H9 (cell line): ENCODE measurements around the gene ZMIZ2. TPM values are rescaled to one million over a fixed set of nuclear protein-coding genes. Genes with fewer than 3 reads are reported as not detected.

Source experiments
- DNase-seq: peaks from one replicate; pipeline ENCODE4 v3.0.0-alpha.2; 2017
- H2AFZ ChIP-seq: one replicate; pipeline ENCODE4 v1.6.1; 2013; ENCODE audit warnings: mild to moderate bottlenecking, low read length, control low read depth, moderate library complexity
- H2AK5ac ChIP-seq: 2 replicates; pipeline ENCODE4 v1.6.1; 2013; ENCODE audit warnings: low read length, control low read depth, mixed read lengths; ENCODE audit not compliant: insufficient read length
- H2BK120ac ChIP-seq: one replicate; pipeline ENCODE4 v1.6.1; 2013; ENCODE audit warnings: low read depth, mild to moderate bottlenecking, low read length, control low read depth, inconsistent platforms; ENCODE audit not compliant: poor library complexity, severe bottlenecking
- H2BK12ac ChIP-seq: 2 replicates; pipeline ENCODE4 v1.6.1; 2013; ENCODE audit warnings: low read length, control low read depth, mixed read lengths, low read depth; ENCODE audit not compliant: insufficient read length
- H2BK15ac ChIP-seq: 2 replicates; pipeline ENCODE4 v1.6.1; 2013; ENCODE audit warnings: low read depth, low read length, control low read depth
- H2BK20ac ChIP-seq: one replicate; pipeline ENCODE4 v1.6.1; 2013; ENCODE audit warnings: low read depth, mild to moderate bottlenecking, low read length, control low read depth, inconsistent platforms; ENCODE audit not compliant: poor library complexity, severe bottlenecking
- H2BK5ac ChIP-seq: 2 replicates; pipeline ENCODE4 v1.6.1; 2013; ENCODE audit warnings: low read length, control low read depth, mixed read lengths; ENCODE audit not compliant: insufficient read length
- H3K14ac ChIP-seq: 2 replicates; pipeline ENCODE4 v1.6.1; 2013; ENCODE audit warnings: low read length, control low read depth; ENCODE audit not compliant: insufficient read depth
- H3K18ac ChIP-seq: 2 replicates; pipeline ENCODE4 v1.6.1; 2013; ENCODE audit warnings: low read depth, mild to moderate bottlenecking, mixed read lengths, low read length, control low read depth; ENCODE audit not compliant: insufficient read length
- H3K23ac ChIP-seq: 2 replicates; pipeline ENCODE4 v1.6.1; 2013; ENCODE audit warnings: low read length, control low read depth, mixed read lengths, low read depth; ENCODE audit not compliant: insufficient read length
- H3K23me2 ChIP-seq: 2 replicates; pipeline ENCODE4 v1.6.1; 2013; ENCODE audit warnings: low read depth, mild to moderate bottlenecking, mixed read lengths, low read length, control low read depth; ENCODE audit not compliant: insufficient read length, poor library complexity, severe bottlenecking
- H3K27ac ChIP-seq: 2 replicates; pipeline ENCODE4 v1.5.1; 2013; ENCODE audit warnings: low read length, control low read depth, mixed read lengths, low read depth; ENCODE audit not compliant: insufficient read length
- H3K27me3 ChIP-seq: 2 replicates; pipeline ENCODE4 v1.6.1; 2013; ENCODE audit warnings: low read length, control low read depth, inconsistent platforms; ENCODE audit not compliant: insufficient read depth
- H3K4ac ChIP-seq: 2 replicates; pipeline ENCODE4 v1.6.1; 2013; ENCODE audit warnings: low read depth, mild to moderate bottlenecking, control low read depth, inconsistent platforms, low read length, moderate library complexity
- H3K4me1 ChIP-seq: 2 replicates; pipeline ENCODE4 v1.6.1; 2013; ENCODE audit warnings: low read length, control low read depth, inconsistent platforms; ENCODE audit not compliant: insufficient read depth
- H3K4me2 ChIP-seq: 2 replicates; pipeline ENCODE4 v1.6.1; 2013; ENCODE audit warnings: low read length, control low read depth, mixed read lengths; ENCODE audit not compliant: insufficient read length, insufficient read depth
- H3K56ac ChIP-seq: 2 replicates; pipeline ENCODE4 v1.6.1; 2013; ENCODE audit warnings: low read depth, mild to moderate bottlenecking, mixed read lengths, low read length, control low read depth; ENCODE audit not compliant: insufficient read length
- H3K79me1 ChIP-seq: 2 replicates; pipeline ENCODE4 v1.6.1; 2013; ENCODE audit warnings: low read depth, mild to moderate bottlenecking, moderate library complexity, low read length, control low read depth, inconsistent platforms; ENCODE audit not compliant: insufficient read depth, poor library complexity, severe bottlenecking
- H3K79me2 ChIP-seq: 2 replicates; pipeline ENCODE4 v1.6.1; 2013; ENCODE audit warnings: low read length, control low read depth, inconsistent platforms; ENCODE audit not compliant: insufficient read depth
- H3K9ac ChIP-seq: 2 replicates; pipeline ENCODE4 v1.6.1; 2013; ENCODE audit warnings: low read length, control low read depth, mixed read lengths; ENCODE audit not compliant: insufficient read length; ENCODE audit errors: extremely low read depth
- H3K9me3 ChIP-seq: one replicate; pipeline ENCODE4 v1.6.1; 2013; ENCODE audit warnings: low read depth, low read length, inconsistent platforms; ENCODE audit not compliant: control insufficient read depth
- H3T11ph ChIP-seq: one replicate; pipeline ENCODE4 v1.6.1; 2013; ENCODE audit warnings: mild to moderate bottlenecking, low read length, control low read depth, inconsistent platforms
- H4K20me1 ChIP-seq: one replicate; pipeline ENCODE4 v1.6.1; 2013; ENCODE audit not compliant: control insufficient read depth, insufficient read length, insufficient read depth
- H4K5ac ChIP-seq: 2 replicates; pipeline ENCODE4 v1.6.1; 2013; ENCODE audit warnings: low read depth, mild to moderate bottlenecking, mixed read lengths, low read length, control low read depth; ENCODE audit not compliant: insufficient read length
- H4K8ac ChIP-seq: replicated peaks from 2 replicates; pipeline ENCODE4 v1.6.1; 2013; ENCODE audit warnings: low read length, control low read depth, mixed read lengths, low read depth; ENCODE audit not compliant: insufficient read length
- H4K91ac ChIP-seq: 2 replicates; pipeline ENCODE4 v1.6.1; 2013; ENCODE audit warnings: low read depth, mild to moderate bottlenecking, moderate library complexity, mixed read lengths, low read length, control low read depth; ENCODE audit not compliant: insufficient read length
- H3K27ac Mint-ChIP-seq, 3 experiments: 2 replicates in 2 of 3; 3 replicates in 1 of 3; pipeline ENCODE4 v1.8.0; 2020 to 2021; ENCODE audit warnings: mixed read lengths in 3 of 3, mild to moderate bottlenecking in 1 of 3, moderate library complexity in 1 of 3
- H3K27me3 Mint-ChIP-seq: 2 replicates; pipeline ENCODE4 v1.8.0; 2021; ENCODE audit warnings: low read depth, mild to moderate bottlenecking, moderate library complexity, mixed read lengths
- H3K36me3 Mint-ChIP-seq, 3 experiments: 2 replicates in 2 of 3; 3 replicates in 1 of 3; pipeline ENCODE4 v1.8.0; 2020 to 2021; ENCODE audit warnings: low read depth in 3 of 3, mixed read lengths in 3 of 3; ENCODE audit not compliant: insufficient read depth in 1 of 3
- H3K4me1 Mint-ChIP-seq, 2 experiments: 2 replicates each; pipeline ENCODE4 v1.8.0; 2020; ENCODE audit warnings: mixed read lengths in 2 of 2
- H3K4me3 Mint-ChIP-seq, 2 experiments: 2 replicates in 1 of 2; 3 replicates in 1 of 2; pipeline ENCODE4 v1.8.0; 2020 to 2021; ENCODE audit warnings: mild to moderate bottlenecking in 2 of 2, mixed read lengths in 2 of 2, moderate library complexity in 1 of 2
- H3K9me3 Mint-ChIP-seq, 2 experiments: 2 replicates in 1 of 2; 3 replicates in 1 of 2; pipeline ENCODE4 v1.8.0; 2020; ENCODE audit warnings: mild to moderate bottlenecking in 2 of 2, mixed read lengths in 2 of 2, moderate library complexity in 1 of 2
- WGBS: extraction: QIAGEN DNeasy Blood & Tissue Kit; methylation state at CpG from one replicate; pipeline ENCODE4 v1.1.7; 2013; ENCODE audit warnings: missing lambda C conversion rate, low lambda C conversion rate, mixed read lengths; ENCODE audit not compliant: insufficient read length; ENCODE audit errors: extremely low coverage; 5-methylcytosine and 5-hydroxymethylcytosine counted together
- total RNA-seq: library from RNA; stranded (reverse); gene quantifications from 2 replicates; pipeline ENCODE4 v1.2.1, GENCODE V29; 2021
- TF ChIP-seq, protein P1 (sequence below): fragments of 200-600 bp; sonication (generic); conservative IDR thresholded peaks from 3 replicates; pipeline ENCODE4 v1.8.0; 2021; ENCODE audit warnings: antibody characterized with exemption, mild to moderate bottlenecking

The ZMIZ2 gene
- total RNA-seq, 1 experiment from 2014 or later = 72.9 TPM

DNA sequence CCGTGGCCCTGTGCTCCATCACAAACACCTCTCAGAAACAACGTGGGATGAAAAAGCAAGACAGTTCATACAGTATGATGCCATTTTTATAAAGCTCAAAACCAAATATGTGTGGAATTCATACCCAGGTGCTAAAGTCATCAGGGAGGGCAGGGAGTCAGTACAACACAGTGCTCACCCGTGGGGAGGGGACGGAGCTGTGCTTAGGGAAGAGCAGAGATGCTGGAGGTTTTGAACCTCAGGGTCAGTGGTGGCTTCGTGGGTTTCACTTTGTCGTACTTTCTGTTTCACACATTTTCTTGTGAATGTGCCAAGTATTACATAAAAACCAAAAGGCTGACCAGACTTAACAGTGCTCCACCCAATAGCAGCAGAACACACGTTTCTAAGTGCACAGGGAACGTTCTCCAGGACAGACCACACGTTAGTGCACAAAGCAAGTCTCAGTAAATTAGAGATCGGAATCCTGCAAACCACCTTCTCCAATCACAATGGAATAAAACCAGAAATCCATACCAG lies 21.2 kb downstream of the ZMIZ2 start:
- Mint-ChIP-seq H3K9me3 (peaks cover 0 to 4% of the 10 kb centered on the region in 2 experiments; a peak in 1 of 5 replicates), H3K4me1 (peaks cover 11 to 16% of the 10 kb centered on the region in 2 experiments), H3K27ac (peak overlapping the region in 2 of 3 experiments; percentile 25 to 81; a peak in 3 of 7 replicates), H3K4me3 (no peak overlapping the region), H3K27me3 (peaks cover 4% of the 10 kb centered on the region), H3K36me3 (peaks cover 15 to 45% (median 43%) of the 10 kb centered on the region in 3 experiments; a peak in 6 of 7 replicates)
- Histone ChIP-seq H2AK5ac (no peak overlapping the region), H3K27ac (no peak overlapping the region), H4K91ac (no peak overlapping the region), H3K9ac (no peak overlapping the region), H3T11ph (no peak overlapping the region), H3K23me2 (no peaks in the 10 kb centered on the region), H2BK12ac (no peak overlapping the region), H2BK20ac (no peak overlapping the region), H2BK5ac (no peak overlapping the region), H4K20me1 (no peaks in the 10 kb centered on the region), H3K18ac (no peak overlapping the region), H3K27me3 (no peaks in the 10 kb centered on the region), H3K56ac (no peak overlapping the region), H3K79me1 (no peaks in the 10 kb centered on the region), H2AFZ (no peak overlapping the region), H4K5ac (no peak overlapping the region), H3K4me2 (no peak overlapping the region), H3K79me2 (no peaks in the 10 kb centered on the region), H2BK120ac (no peak overlapping the region), H3K9me3 (no peaks in the 10 kb centered on the region), H2BK15ac (no peak overlapping the region), H4K8ac (no peak overlapping the region), H3K14ac (no peak overlapping the region), H3K4ac (no peak overlapping the region), H3K4me1 (no peaks in the 10 kb centered on the region), H3K23ac (no peak overlapping the region)
- no peak for DNase-seq
- no CpG with 5 or more reads among the region's 10 CpGs for WGBS
- TF ChIP-seq, protein P1, sequence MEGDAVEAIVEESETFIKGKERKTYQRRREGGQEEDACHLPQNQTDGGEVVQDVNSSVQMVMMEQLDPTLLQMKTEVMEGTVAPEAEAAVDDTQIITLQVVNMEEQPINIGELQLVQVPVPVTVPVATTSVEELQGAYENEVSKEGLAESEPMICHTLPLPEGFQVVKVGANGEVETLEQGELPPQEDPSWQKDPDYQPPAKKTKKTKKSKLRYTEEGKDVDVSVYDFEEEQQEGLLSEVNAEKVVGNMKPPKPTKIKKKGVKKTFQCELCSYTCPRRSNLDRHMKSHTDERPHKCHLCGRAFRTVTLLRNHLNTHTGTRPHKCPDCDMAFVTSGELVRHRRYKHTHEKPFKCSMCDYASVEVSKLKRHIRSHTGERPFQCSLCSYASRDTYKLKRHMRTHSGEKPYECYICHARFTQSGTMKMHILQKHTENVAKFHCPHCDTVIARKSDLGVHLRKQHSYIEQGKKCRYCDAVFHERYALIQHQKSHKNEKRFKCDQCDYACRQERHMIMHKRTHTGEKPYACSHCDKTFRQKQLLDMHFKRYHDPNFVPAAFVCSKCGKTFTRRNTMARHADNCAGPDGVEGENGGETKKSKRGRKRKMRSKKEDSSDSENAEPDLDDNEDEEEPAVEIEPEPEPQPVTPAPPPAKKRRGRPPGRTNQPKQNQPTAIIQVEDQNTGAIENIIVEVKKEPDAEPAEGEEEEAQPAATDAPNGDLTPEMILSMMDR = no peak
